CD4-positive, alpha-beta T cell treated with Interleukin-12 subunit alpha and Interleukin-12 subunit beta, for 1 hour (primary cell): ENCODE data around the gene CD80.
"Not testable (repeated sequence)": the region's sequence is repeated elsewhere in the genome, so short reads cannot be mapped to it uniquely, and the experiment has no call there.

ENCODE experiments used
- DNase-seq: peaks from one replicate; pipeline ENCODE4 v3.0.0-alpha.2; 2020

Gene CD80

GRCh38 chr3:119559441-119559963 lies at the start of gene CD80:
CD80 (minus strand) TSS chr3:119559614; CDS start chr3:119557728, 1,886 bp downstream.
- peak; percentile 69 for DNase-seq

- no peak for DNase-seq
These were observed 49.1 kb upstream of the CD80 start for GRCh38 chr3:119608405-119609000.

- DNase-seq, result no peak
These were observed 45.5 kb upstream of the CD80 start for GRCh38 chr3:119604878-119605277.

- DNase-seq, result no peak
These were observed 43.3 kb upstream of the CD80 start for GRCh38 chr3:119602676-119603075.

- DNase-seq, result no peak
These were observed 41.7 kb upstream of the CD80 start for GRCh38 chr3:119601154-119601553.

GRCh38 chr3:119600732-119601131 lies 41.3 kb upstream of the CD80 start:
- peak; percentile 8 for DNase-seq

GRCh38 chr3:119599558-119600174 lies 40.3 kb upstream of the CD80 start:
- no peak for DNase-seq

GRCh38 chr3:119598410-119599098 lies 39.1 kb upstream of the CD80 start:
- no peak for DNase-seq

GRCh38 chr3:119597548-119598288 lies 38.3 kb upstream of the CD80 start, which contains the start of gene PLA1A:
PLA1A (plus strand) TSS chr3:119597885; CDS start chr3:119597914, 29 bp downstream.
- no peak for DNase-seq

GRCh38 chr3:119596398-119596797 lies 37.0 kb upstream of the CD80 start:
- DNase-seq, result no peak

GRCh38 chr3:119595639-119596334 lies 36.4 kb upstream of the CD80 start:
- no peak for DNase-seq

- DNase-seq, result not testable (repeated sequence)
These were observed 35.5 kb upstream of the CD80 start for GRCh38 chr3:119594929-119595328.

- no peak for DNase-seq
These were observed 34.7 kb upstream of the CD80 start for GRCh38 chr3:119594066-119594465.

GRCh38 chr3:119592861-119593260 lies 33.4 kb upstream of the CD80 start:
- DNase-seq, result no peak

GRCh38 chr3:119590706-119591105 lies 31.3 kb upstream of the CD80 start:
- DNase-seq, result no peak

- no peak for DNase-seq
These were observed 29.8 kb upstream of the CD80 start for GRCh38 chr3:119589102-119589773.

- DNase-seq, result no peak
These were observed 28.7 kb upstream of the CD80 start for GRCh38 chr3:119588112-119588511.

- DNase-seq, result no peak
These were observed 27.3 kb upstream of the CD80 start for GRCh38 chr3:119586733-119587172.

- DNase-seq, result no peak
These were observed 26.6 kb upstream of the CD80 start for GRCh38 chr3:119585856-119586570.

GRCh38 chr3:119585208-119585607 lies 25.8 kb upstream of the CD80 start:
- no peak for DNase-seq

GRCh38 chr3:119582178-119582577 lies 22.8 kb upstream of the CD80 start:
- peak; percentile 26 for DNase-seq
